Endothelial cell of umbilical vein (primary cell): Measurements from ENCODE around the gene ZFR. TPM values are rescaled to one million over a fixed set of nuclear protein-coding genes. Genes with fewer than 3 reads are reported as not detected.
"Not testable (repeated sequence)": the region's sequence is repeated elsewhere in the genome, so short reads cannot be mapped to it uniquely, and the experiment has no call there.

Experiments
- BruUV-seq: library from RNA; stranded (reverse); fragments of 400-500 nt; replicated peaks from 2 replicates; lab custom pipeline; 2021; lab: Mats Ljungman, UMichigan
- CTCF ChIA-PET: fragments of 300-600, 350-600 bp; sonication (Branson Sonifier 250); formaldehyde crosslinking; loops from one replicate; lab custom pipeline; 2021; ENCODE audit warnings: antibody characterized with exemption, inconsistent platforms; lab: Charles Lee
- POLR2A ChIA-PET: fragments of 300-600, 350-600 bp; sonication (Branson Sonifier 250); formaldehyde crosslinking; loops from one replicate; lab custom pipeline; 2021; ENCODE audit warnings: antibody characterized with exemption, inconsistent platforms; lab: Charles Lee
- DNase-seq: peaks from one replicate; pipeline ENCODE4 v3.0.0-alpha.2; 2011; ENCODE audit warnings: low read depth, low spot score
- FAIRE-seq: peaks from 2 replicates; lab custom pipeline; 2011; peaks lifted over from hg19 to GRCh38; lab: Jason Lieb, UNC
- H2AFZ ChIP-seq: 2 replicates; pipeline ENCODE4 v1.6.0; 2012; ENCODE audit warnings: low read depth, low read length, control low read depth, inconsistent platforms
- H3K27ac ChIP-seq: 2 replicates; pipeline ENCODE4 v1.5.1; 2011; ENCODE audit warnings: low read depth, mild to moderate bottlenecking, control low read depth, low read length, moderate library complexity; ENCODE audit not compliant: insufficient read depth
- H3K27me3 ChIP-seq, 2 experiments: 2 replicates each; pipeline versions ENCODE4 v1.6.0 to v1.6.1; 2011; ENCODE audit warnings: low read length in 2 of 2, mixed read lengths in 1 of 2; ENCODE audit not compliant: control insufficient read depth in 2 of 2, insufficient read depth in 2 of 2
- H3K36me3 ChIP-seq, 2 experiments: 2 replicates in 1 of 2; 3 replicates in 1 of 2; pipeline ENCODE4 v1.5.1; 2011; ENCODE audit warnings: low read length in 2 of 2, mild to moderate bottlenecking in 1 of 2, moderate library complexity in 1 of 2; ENCODE audit not compliant: control insufficient read depth in 2 of 2, insufficient read depth in 2 of 2; ENCODE audit errors: extremely low read depth in 1 of 2
- H3K4me1 ChIP-seq: 3 replicates; pipeline ENCODE4 v1.5.1; 2011; ENCODE audit warnings: mild to moderate bottlenecking, low read length; ENCODE audit not compliant: control insufficient read depth, insufficient read depth; ENCODE audit errors: extremely low read depth
- H3K4me2 ChIP-seq: 2 replicates; pipeline ENCODE4 v1.6.1; 2011; ENCODE audit warnings: low read length, control low read depth, mixed read lengths; ENCODE audit not compliant: insufficient read depth
- H3K4me3 ChIP-seq, 3 experiments: fragments of 200-600 bp in 1 of 3; sonication (generic), shearing (Covaris generic) in 1 of 3; replicated peaks in 1 of 3; 2 replicates each; pipeline ENCODE4 v1.5.1; 2011 to 2016; ENCODE audit warnings: control low read depth in 3 of 3, low read length in 3 of 3, mild to moderate bottlenecking in 2 of 3, inconsistent platforms in 1 of 3, low read depth in 1 of 3, moderate library complexity in 1 of 3; ENCODE audit not compliant: insufficient read depth in 1 of 3
- H3K79me2 ChIP-seq: 2 replicates; pipeline ENCODE4 v1.6.0; 2012; ENCODE audit warnings: low read length, inconsistent platforms; ENCODE audit not compliant: control insufficient read depth, insufficient read depth
- H3K9ac ChIP-seq: replicated peaks from 2 replicates; pipeline ENCODE3; 2011; ENCODE audit warnings: low read length, control low read depth; ENCODE audit not compliant: insufficient read depth; ENCODE audit errors: extremely low read depth
- H3K9me1 ChIP-seq: replicated peaks from 3 replicates; pipeline ENCODE4 v1.6.0; 2011; ENCODE audit warnings: mild to moderate bottlenecking, low read length; ENCODE audit not compliant: control insufficient read depth, insufficient read depth; ENCODE audit errors: extremely low read depth
- H3K9me3 ChIP-seq: replicated peaks from 2 replicates; pipeline ENCODE4 v1.5.1; 2012; ENCODE audit warnings: low read length, inconsistent platforms; ENCODE audit not compliant: control insufficient read depth, insufficient read depth
- H4K20me1 ChIP-seq: replicated peaks from 2 replicates; pipeline ENCODE3; 2011; ENCODE audit warnings: mild to moderate bottlenecking, low read length; ENCODE audit not compliant: control insufficient read depth, insufficient read depth; ENCODE audit errors: extremely low read depth
- FOS ChIP-seq: IDR thresholded peaks from 2 replicates; pipeline ENCODE4 v1.6.1; 2011; ENCODE audit warnings: mild to moderate bottlenecking, low read length, moderate library complexity, borderline replicate concordance; ENCODE audit not compliant: insufficient read depth
- JUN ChIP-seq: IDR thresholded peaks from 2 replicates; pipeline ENCODE4 v1.6.1; 2011; ENCODE audit warnings: borderline replicate concordance, low read depth; ENCODE audit not compliant: insufficient read length, insufficient read depth
- MAX ChIP-seq: IDR thresholded peaks from 2 replicates; pipeline ENCODE4 v1.6.1; 2011; ENCODE audit not compliant: insufficient read depth, insufficient read length
- MYC ChIP-seq: IDR thresholded peaks from one replicate; pipeline ENCODE4 v1.6.1; 2011; ENCODE audit warnings: mild to moderate bottlenecking, low read depth, low read length
- POLR2A ChIP-seq: IDR thresholded peaks from 2 replicates; pipeline ENCODE4 v1.6.1; 2012; ENCODE audit warnings: low read depth, mild to moderate bottlenecking, control low read depth, low read length
- POLR2AphosphoS5 ChIP-seq: IDR thresholded peaks from 2 replicates; pipeline ENCODE4 v1.6.1; 2012; ENCODE audit warnings: low read depth, mild to moderate bottlenecking, control low read depth, low read length, moderate library complexity; ENCODE audit not compliant: insufficient read depth
- dilution Hi-C: fragments of 300-500 bp; cut with MboI; formaldehyde crosslinking; loops from one replicate; pipeline ENCODE4 v1.15.0; 2019; ENCODE audit warnings: low sequenced_read_pairs; ENCODE audit not compliant: extremely low pct_ligation_motif_present
- intact Hi-C: fragments of 100-400 bp; cut with micrococcal nuclease; formaldehyde crosslinking; loops from one replicate; pipeline ENCODE4 v1.10.0; 2022
- polyA plus RNA-seq, 4 experiments: library from polyadenylated mRNA; depleted of rRNA in 3 of 4; stranded (reverse) in 3 of 4; unstranded in 1 of 4; fragments of >200 nt; gene quantifications; 2 replicates each; pipeline versions ENCODE4 v1.2.1 to v1.2.3, GENCODE V29; 2011 to 2012; ENCODE audit warnings: missing spikeins in 1 of 4
- total RNA-seq: library from RNA; stranded (reverse); gene quantifications from 2 replicates; pipeline ENCODE4 v1.2.3, GENCODE V29; 2021

The ZFR gene
- total and polyA plus RNA-seq, 2 donors (not counting 3 experiments of a cell fraction or from before 2014, with no cell fraction given): 60.1 to 79.4 TPM

- DNase-seq: no peak
- no peak for TF ChIP-seq FOS
- no peak for TF ChIP-seq MAX
- no peak for TF ChIP-seq POLR2AphosphoS5
- TF ChIP-seq POLR2A: no peak
- no peak for TF ChIP-seq JUN
- no peak for TF ChIP-seq MYC
- no peak overlapping the region for H3K27ac ChIP-seq
- H3K79me2 ChIP-seq: no peaks in the 10 kb centered on the region
- H3K36me3 ChIP-seq: peaks cover 8 to 12% of the 10 kb centered on the region in 2 experiments
- FAIRE-seq: no peak
- no TSS peak for BruUV-seq
- no peaks in the 10 kb centered on the region for H4K20me1 ChIP-seq
- ChIA-PET CTCF (interaction anchor here (1.4 to 2.1 kb wide), 2 partner anchors 39 to 221 kb away, joined by 3 to 7 read pairs; no protein-coding TSS in a partner anchor), POLR2A (no interaction called here)
- no peaks in the 10 kb centered on the region for H3K4me1 ChIP-seq
- H3K4me3 ChIP-seq: no peak overlapping the region
- dilution Hi-C loops (no loop called here), intact Hi-C loops (no loop called here)
- no peaks in the 10 kb centered on the region for H3K27me3 ChIP-seq
- H3K9me1 ChIP-seq: no peaks in the 10 kb centered on the region
- H3K9ac ChIP-seq: no peak overlapping the region
- H2AFZ ChIP-seq: no peak overlapping the region
- no peaks in the 10 kb centered on the region for H3K9me3 ChIP-seq
- no peak overlapping the region for H3K4me2 ChIP-seq
Measured at GRCh38 chr5:32369032-32369431, 75.5 kb downstream of the ZFR start.

- H2AFZ ChIP-seq, H3K4me1 ChIP-seq, H3K27ac ChIP-seq, POLR2A ChIA-PET, intact Hi-C loops, H3K79me2 ChIP-seq, BruUV-seq, H3K27me3 ChIP-seq, H3K4me3 ChIP-seq, H3K9me1 ChIP-seq, FAIRE-seq, H3K9me3 ChIP-seq, dilution Hi-C loops, H4K20me1 ChIP-seq, H3K4me2 ChIP-seq, DNase-seq, H3K9ac ChIP-seq: not testable (repeated sequence)
- H3K36me3 ChIP-seq: peaks cover 10 to 14% of the 10 kb centered on the region in 2 experiments
- CTCF ChIA-PET: interaction anchor here (1.0 to 2.7 kb wide), 3 partner anchors 12 to 223 kb away, joined by 6 to 10 read pairs (median 7); no protein-coding TSS in a partner anchor
Measured at GRCh38 chr5:32367271-32367670, 77.3 kb downstream of the ZFR start.
